ENCODE data around the gene KCNMA1.

- no peak for TF ChIP-seq POLR2A (IDR thresholded peaks at IDR 0.05)
- TF ChIP-seq CTCF (IDR thresholded peaks at IDR 0.05 in 4 of 5, conservative IDR thresholded peaks at IDR 0.05 in 1 of 5) = no peak
Observed at GRCh38 chr10:77152256-77152655, 485.4 kb downstream of the KCNMA1 start.
